ENCODE results near the gene PTCD1. TPM values are rescaled to one million over a fixed set of nuclear protein-coding genes. Genes with fewer than 3 reads are reported as not detected.

Gene PTCD1
- total and polyA plus RNA-seq, 9 of the 15 experiments (the other 6 are each of a cell fraction or from before 2014, with no cell fraction given) = 0.46 to 17.1 (median 6.2) TPM

DNA sequence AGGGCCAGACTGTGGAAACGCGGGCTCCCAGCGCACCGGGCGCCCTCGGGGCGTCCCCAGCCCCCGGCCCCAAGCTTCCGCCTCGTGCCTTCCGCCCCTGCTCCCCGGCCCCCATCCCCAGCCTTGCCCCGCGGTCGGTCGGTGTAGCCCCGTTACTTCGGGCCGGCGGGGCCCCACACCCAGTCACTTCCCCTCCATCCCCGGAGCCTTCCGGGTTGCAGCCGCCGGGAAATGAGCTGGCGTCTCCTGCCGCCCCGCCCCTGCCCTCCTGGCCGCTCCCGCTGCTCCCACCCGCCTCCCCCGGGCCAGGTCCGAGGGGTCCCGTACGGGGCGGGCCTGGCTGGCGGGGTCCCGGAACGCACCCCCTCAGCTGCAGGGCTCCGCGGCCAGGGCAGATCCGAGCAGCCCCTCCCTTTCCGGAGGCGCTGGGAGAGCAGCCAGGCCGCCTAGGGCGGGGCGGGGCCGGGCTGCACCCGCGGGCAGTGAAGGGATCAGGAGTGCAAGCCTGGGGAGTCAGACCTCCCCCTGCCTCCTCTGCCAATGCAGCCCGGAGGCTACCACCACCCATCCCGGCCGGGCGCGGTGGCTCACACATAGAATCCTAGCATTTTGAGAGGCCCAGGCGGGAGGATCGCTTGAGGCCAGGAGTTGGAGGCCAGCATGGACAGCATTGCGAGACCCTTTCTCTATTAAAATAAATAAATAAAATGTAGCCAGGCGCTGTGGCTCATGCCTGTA is 63.4 kb downstream of the PTCD1 start (continued):
- TF ChIP-seq JUND (IDR thresholded peaks at IDR 0.05; ENCODE audit: borderline replicate concordance, low read depth, low read length) (0 out of 2 replicates have a peak, but pooled peaks have one; percentile 14), JUND (tag; IDR thresholded peaks at IDR 0.05; ENCODE audit: borderline replicate concordance, low read depth, low read length) (no peak; the same call in 2 of the 3 replicates), PKNOX1 (IDR thresholded peaks at IDR 0.05) (no peak), FOXJ3 (CRISPR knock-in tag; IDR thresholded peaks at IDR 0.05) (no peak), GTF3C2 (IDR thresholded peaks at IDR 0.05; ENCODE audit: borderline replicate concordance, extremely low read depth, insufficient read length) (no peak), NFRKB (IDR thresholded peaks at IDR 0.05; ENCODE audit: low read depth) (no peak), ZBTB49 (CRISPR knock-in tag; IDR thresholded peaks at IDR 0.05; ENCODE audit: borderline replicate concordance) (no peak), ZNF408 (CRISPR knock-in tag; IDR thresholded peaks at IDR 0.05; ENCODE audit: low read depth) (no peak), CEBPB (tag; IDR thresholded peaks at IDR 0.05) (no peak), CREB3L1 (IDR thresholded peaks at IDR 0.05; ENCODE audit: borderline replicate concordance, low read depth) (peak; percentile 35; the same call in 1 of the 2 replicates)
- TF ChIP-seq, protein P1, sequence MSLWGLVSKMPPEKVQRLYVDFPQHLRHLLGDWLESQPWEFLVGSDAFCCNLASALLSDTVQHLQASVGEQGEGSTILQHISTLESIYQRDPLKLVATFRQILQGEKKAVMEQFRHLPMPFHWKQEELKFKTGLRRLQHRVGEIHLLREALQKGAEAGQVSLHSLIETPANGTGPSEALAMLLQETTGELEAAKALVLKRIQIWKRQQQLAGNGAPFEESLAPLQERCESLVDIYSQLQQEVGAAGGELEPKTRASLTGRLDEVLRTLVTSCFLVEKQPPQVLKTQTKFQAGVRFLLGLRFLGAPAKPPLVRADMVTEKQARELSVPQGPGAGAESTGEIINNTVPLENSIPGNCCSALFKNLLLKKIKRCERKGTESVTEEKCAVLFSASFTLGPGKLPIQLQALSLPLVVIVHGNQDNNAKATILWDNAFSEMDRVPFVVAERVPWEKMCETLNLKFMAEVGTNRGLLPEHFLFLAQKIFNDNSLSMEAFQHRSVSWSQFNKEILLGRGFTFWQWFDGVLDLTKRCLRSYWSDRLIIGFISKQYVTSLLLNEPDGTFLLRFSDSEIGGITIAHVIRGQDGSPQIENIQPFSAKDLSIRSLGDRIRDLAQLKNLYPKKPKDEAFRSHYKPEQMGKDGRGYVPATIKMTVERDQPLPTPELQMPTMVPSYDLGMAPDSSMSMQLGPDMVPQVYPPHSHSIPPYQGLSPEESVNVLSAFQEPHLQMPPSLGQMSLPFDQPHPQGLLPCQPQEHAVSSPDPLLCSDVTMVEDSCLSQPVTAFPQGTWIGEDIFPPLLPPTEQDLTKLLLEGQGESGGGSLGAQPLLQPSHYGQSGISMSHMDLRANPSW (CRISPR knock-in tag; IDR thresholded peaks at IDR 0.05) = no peak
